LoVo (cell line): ENCODE results near the gene FFAR2.

Source experiments
- DNase-seq: peaks from one replicate; pipeline ENCODE4 v3.0.0-alpha.2; 2016; ENCODE audit warnings: low spot score

Gene FFAR2

GRCh38 chr19:35488677-35489076 lies 40.6 kb downstream of the FFAR2 start:
- DNase-seq, result no peak

DNA sequence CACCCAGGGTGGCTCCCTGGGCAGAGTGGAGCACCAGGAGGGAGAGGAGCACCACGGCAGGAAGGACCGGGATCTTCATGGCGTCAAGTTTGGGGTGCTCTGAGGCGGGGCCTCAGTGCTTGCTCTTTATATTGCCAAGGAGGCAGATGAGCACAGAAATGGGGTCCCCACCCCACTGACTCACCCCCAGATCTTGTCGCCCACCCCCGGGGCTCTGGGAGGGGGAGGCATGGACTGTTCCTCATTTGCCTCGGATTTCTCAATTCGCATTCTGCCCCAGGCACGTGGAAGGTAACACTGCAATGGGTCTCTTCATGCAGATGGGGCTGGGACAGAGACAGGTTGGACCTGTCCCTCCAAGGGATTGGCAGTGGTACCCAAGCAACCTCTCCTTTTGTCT lies 42.3 kb downstream of the FFAR2 start, which contains the start of gene KRTDAP:
TSS of gene KRTDAP (minus strand) at position 101 of the 400 bp plus-strand sequence. CDS start at position 79, 22 bp downstream.
- no peak for DNase-seq

- no peak for DNase-seq
Observed at GRCh38 chr19:35491836-35492360, 43.8 kb downstream of the FFAR2 start.

- no peak for DNase-seq
Observed at GRCh38 chr19:35493971-35494370, 45.9 kb downstream of the FFAR2 start.

DNA sequence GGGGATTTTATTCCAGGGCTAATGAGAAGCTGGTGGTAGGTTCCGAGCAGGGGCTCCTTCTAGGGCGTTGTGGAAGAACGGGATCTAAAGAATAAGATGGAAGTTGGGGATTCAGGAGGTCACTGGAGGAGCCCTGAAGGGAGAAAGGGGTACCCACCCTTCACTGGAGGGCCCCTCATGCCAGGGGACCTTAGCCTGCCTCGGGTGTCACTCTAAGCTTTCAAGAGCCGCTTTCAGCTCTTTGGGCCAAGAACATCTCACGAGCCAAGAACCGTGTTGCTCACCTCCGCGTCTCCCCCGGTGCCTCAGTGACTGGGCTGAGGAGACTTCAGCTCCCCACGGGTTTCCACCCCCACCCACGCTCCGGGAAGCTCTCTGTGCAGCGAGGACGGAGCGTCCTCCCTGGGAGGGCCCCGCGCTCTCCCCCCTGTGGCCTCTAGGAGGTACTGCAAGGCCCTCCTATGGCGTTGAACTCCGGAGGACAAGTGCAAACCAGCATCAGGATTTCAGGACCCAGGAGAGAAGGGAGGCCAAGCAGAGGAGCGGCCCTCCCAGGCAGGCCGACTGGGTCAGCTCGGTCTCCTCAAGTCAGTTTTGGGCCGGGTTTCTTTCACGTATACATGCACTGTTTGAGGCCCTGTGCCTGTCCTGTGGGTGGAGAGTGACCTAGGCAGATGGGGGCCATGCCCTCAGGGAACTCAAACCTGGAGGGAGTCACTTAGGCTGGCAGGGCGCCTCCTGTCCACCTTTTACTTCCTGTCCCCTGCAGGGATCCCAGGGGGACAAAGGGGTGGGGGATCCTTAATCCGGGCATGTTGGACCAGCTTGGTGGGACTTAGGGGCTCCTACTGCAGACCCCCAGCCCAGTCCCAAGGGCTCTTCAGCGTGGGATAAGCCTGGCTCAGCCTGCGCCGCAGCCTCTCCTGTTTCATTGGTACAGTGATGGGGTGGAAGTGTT lies 47.3 kb downstream of the FFAR2 start:
- DNase-seq, result peak; percentile 75

DNA sequence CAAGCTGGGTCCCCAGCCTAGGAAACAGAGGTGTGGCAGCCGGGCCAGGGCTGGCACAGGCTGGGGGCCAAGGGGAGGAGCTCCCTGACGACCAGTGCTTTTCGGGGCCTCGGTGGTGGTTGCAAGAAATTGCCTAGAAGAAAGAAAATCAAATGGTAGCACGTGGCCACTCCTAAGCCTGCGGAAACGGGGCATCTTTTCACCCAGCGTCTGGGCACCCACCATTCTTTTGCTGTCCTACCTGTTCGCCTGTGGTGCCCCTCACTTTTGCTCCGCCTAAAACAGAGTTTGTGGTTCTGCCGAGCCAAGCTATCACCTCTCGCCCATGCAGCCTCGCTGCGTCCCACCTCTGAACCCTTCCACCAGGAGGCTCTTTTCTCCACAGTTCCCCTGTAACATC lies 49.3 kb downstream of the FFAR2 start:
- DNase-seq, result no peak

GRCh38 chr19:35498220-35498619 lies 50.2 kb downstream of the FFAR2 start:
- no peak for DNase-seq

- no peak for DNase-seq
Observed at GRCh38 chr19:35498984-35499527, 51.0 kb downstream of the FFAR2 start.

DNA sequence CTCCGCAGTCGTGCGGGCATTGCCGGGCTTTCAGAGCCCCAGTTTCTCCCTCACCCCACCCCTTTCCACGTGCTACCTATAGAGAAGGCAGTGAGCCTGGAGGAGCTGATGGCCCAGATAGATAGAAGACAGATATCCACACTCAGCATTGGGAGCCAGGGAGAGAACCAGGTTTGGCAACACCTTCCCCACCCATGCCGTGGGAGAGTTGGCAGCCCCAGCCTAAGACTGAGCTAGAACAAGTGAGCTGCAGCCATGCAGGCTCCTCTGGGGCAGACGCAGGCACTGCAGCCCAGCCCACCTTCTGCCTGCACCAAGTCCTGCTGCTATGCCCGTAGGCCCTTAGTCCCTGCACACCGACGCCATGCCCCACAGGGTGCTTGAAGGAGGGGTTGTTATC lies 52.6 kb downstream of the FFAR2 start:
- no peak for DNase-seq
